OCI-LY1 (cell line): ENCODE data around the gene PARG.
"Not testable (repeated sequence)": the region's sequence is repeated elsewhere in the genome, so short reads cannot be mapped to it uniquely, and the experiment has no call there.

Experiments
- CTCF ChIP-seq: fragments of 200-600 bp; sonication (generic), shearing (Covaris generic); IDR thresholded peaks from 2 replicates; pipeline ENCODE4 v1.5.1; 2017; ENCODE audit warnings: mild to moderate bottlenecking, antibody characterized with exemption, low read length, moderate library complexity, mixed read lengths
- EZH2 ChIP-seq: fragments of 200-600 bp; sonication (generic), shearing (Covaris generic); IDR thresholded peaks from 2 replicates; pipeline ENCODE4 v1.8.0; 2017; ENCODE audit warnings: borderline replicate concordance, mixed run types, mild to moderate bottlenecking, antibody characterized with exemption, low read length, moderate library complexity, mixed read lengths

DNA sequence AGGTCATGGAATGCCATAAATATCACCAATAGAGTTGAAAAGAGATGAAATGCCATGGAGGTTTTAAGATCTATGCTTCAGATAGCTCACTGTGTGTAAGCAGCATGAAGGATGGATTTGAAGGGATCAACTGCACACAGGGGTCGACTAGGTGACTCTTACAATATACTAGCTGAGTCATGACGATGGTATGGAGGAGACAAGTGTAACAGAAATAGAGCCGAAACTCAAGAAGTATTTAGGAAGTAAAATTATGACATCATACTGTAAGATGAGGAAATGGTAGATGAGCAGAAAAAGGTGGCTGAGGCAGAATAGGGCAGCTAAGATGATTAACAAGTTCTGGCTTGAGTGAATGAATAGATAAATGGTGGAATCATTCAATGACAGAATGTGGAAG, 38.0 kb downstream of the PARG start:
- TF ChIP-seq CTCF, EZH2: not testable (repeated sequence)
